ENCODE data around the gene FOS.

The FOS gene

GRCh38 chr14:75322746-75323145 lies 44.1 kb downstream of the FOS start:
- no peak for DNase-seq

DNA sequence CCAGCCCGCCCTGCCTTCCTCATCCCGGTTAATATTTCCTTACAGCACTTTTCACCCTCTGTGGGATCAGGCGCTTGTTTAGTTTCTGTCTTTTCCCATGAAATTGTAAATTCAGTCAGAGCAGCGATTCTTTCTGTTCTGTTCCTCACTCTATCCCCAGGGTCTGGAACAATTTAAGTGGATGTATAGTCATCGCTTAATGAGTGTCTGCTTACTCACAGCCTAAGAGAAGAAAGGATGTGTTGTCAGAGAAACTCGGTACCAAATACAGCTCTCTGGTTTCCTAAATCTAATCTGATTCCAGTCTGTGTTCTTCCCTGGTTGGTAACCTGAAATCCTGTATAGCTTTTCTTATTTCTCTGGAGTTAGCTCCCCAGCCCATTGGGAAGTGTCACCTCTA lies 44.9 kb downstream of the FOS start:
- no peak for DNase-seq

DNA sequence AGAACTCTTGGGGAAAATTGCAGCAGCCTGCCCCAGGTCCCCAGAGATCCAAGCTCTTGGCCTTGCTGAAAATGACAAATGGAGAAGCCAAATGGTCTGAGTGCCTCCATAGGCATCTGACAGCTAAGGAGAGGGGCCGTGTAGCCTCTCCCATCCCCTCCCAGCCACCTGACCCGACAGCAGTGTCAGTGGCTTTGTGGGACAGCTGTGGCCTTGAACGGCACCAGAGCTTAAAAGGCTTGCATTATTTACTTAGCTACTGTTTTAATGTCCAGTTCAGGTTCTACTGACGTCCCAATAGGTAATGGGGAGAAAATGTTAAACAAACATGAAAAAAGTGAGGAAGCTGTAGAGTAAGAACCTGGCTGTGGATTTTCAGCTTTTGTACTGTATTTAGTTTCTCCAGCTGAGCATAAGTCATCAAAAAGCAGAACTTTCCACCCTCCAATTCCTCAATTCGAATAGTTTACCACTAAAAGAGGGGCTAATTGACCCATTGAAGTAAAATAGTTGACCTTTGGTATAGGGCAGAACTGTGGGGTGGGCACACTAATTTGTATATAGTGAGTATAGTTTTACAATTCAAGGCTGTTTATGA lies 50.0 kb downstream of the FOS start:
- no peak for DNase-seq

GRCh38 chr14:75329369-75329768 lies 50.7 kb downstream of the FOS start:
- no peak for DNase-seq

GRCh38 chr14:75331471-75331870 lies 52.8 kb downstream of the FOS start:
- no peak for DNase-seq
